Activated naive CD4-positive, alpha-beta T cell treated with anti-CD3 and anti-CD28 coated beads, Interleukin-2, amount 50 U/mL, for 16 hours (primary cell): ENCODE data around the gene S100B.
"Not testable (repeated sequence)": the region's sequence is repeated elsewhere in the genome, so short reads cannot be mapped to it uniquely, and the experiment has no call there.

Source experiments
- DNase-seq: peaks from one replicate; pipeline ENCODE4 v3.0.0-alpha.2; 2020

S100B gene

GRCh38 chr21:46598581-46599572, 6.0 kb downstream of the S100B start:
- DNase-seq, result no peak

GRCh38 chr21:46597896-46598343, 7.0 kb downstream of the S100B start:
- DNase-seq, result no peak

DNA sequence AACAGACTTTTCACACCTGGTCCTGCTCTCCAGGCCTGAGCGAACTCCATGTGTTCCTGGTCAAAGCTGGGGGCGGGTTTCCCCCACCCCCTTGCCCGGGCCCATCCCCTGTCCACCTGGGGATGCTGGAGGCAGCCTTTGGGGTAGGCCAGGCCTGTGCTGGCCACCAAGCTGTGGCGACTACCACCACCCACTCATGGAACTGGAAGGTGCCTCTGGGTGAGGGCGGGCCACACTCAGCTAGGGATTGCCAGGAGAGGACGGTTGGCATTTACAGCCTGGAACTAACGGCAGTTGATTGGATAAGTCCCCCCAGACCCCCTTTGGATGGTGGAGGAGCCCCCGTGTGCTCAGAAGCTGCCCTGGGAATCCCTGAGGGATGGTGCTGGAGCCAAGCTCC, 7.9 kb downstream of the S100B start:
- DNase-seq, result no peak

DNA sequence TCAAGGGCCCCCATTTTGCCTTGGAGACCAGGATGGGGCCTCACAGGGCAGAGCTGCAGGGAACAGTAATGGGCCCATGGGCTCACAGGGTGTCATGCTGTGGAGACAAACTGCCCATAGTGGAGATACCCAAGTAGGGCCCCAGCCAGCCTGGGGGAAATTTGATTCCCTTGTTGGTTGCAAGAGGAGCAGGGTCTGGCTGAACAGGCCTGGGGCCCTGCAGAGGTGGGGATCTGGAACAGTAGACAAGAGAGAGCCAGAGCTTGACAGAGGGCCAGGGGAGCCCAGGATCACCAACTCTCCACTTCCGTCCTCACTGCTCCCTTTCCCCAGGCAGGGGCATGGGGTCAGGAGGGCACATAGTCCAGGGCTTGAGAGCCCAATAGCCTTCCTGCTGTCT, 8.7 kb downstream of the S100B start:
- no peak for DNase-seq

GRCh38 chr21:46594276-46594675, 10.6 kb downstream of the S100B start:
- no peak for DNase-seq

DNA sequence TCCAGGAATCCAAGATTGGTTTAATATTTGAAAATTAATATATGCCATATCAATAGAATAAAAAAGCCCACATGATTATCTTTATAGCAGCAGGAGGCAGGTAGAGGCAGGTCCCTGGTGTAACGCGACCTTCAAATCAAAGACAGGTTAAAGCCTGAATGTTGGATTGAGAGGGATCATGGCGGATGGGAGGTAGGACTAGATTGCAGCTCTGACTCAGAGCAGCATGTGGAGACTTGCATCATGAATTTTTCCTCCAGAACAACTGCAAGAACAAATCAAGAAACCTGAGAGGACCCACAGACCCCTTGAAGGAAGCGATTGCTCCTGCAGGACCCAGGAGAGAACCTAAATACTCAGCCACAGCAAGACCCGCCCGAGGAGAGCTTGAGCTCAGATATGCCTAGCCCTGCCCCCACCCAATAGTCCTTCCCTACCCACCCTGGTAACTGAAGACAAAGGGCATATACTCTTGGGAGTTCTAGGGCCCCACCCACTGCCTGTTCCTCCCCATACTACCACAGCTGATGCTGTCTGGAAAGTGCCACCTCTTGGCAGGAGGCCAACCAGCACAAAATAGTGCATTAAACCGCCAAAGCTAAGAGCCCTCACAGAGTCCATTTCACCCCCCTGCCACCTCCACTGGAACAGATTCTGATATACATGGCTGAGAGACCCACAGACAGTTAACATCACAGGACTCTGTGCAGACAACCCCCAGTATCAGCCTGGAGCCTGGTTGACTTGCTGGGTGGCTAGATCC, 19.5 kb downstream of the S100B start:
- no peak for DNase-seq

GRCh38 chr21:46581780-46582307, 23.0 kb downstream of the S100B start:
- DNase-seq, result no peak

DNA sequence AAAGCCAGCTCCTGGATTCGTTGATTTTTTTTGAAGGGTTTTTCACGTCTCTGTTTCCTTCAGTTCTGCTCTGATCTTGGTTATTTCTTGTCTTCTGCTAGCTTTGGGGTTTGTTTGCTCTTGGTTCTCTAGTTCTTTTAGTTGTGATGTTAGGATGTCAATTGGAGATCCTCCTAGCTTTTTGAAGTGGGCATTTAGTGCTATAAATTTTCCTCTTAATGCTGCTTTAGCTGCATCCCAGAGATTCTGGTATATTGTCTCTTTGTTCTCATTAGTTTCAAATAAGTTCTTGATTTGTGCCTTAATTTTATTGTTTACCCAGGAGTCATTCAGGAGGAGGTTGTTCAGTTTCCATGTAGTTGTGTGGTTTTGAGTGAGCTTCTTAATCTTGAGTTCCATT, 25.5 kb downstream of the S100B start:
- DNase-seq, result not testable (repeated sequence)

GRCh38 chr21:46577786-46578185, 27.1 kb downstream of the S100B start:
- DNase-seq, result not testable (repeated sequence)

- DNase-seq, result no peak
Observed at GRCh38 chr21:46572850-46573249, 32.0 kb downstream of the S100B start.

- DNase-seq, result no peak
Observed at GRCh38 chr21:46570631-46571030, 34.3 kb downstream of the S100B start.

DNA sequence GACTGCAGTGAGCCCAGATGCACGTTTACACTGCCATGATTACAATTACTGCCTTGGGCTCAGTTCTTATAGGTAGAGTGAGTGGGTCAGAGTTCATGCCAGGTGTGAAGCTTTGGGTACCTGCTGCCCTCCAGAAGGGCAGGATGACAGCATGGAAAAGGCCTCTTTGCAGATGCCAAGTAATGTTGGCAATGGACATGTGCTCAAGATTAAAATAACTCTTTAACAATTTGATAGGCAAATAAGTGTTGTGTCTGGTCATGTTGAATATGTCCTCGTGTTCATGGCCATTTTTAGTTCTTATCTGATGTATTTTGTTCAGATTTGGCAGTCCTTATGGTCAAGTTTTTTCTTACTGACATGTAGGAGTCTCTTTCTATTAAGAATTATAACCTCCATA, 34.8 kb downstream of the S100B start:
- no peak for DNase-seq

DNA sequence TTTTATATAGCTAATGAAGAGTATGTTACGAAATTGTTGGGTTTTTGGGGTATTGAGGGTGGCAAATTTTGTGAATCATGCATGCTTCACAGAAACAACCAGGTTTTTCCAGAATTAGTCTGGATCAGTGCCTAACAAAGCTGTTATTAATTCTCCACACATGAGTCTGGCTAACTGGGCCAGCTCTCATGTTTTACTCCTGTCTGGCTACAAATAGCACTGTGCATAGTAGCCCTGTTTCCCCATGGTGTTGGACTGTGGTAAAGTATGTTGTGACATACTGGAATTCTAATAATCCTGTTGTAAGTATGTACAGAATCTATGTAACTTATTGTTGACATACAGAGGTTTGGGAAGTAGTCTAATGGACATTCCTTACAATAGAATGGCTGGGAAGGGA, 35.8 kb downstream of the S100B start:
- no peak for DNase-seq

GRCh38 chr21:46568562-46568961, 36.3 kb downstream of the S100B start:
- no peak for DNase-seq

- no peak for DNase-seq
Observed at GRCh38 chr21:46567348-46567747, 37.5 kb downstream of the S100B start.

- DNase-seq, result no peak
Observed at GRCh38 chr21:46564391-46564790, 40.5 kb downstream of the S100B start.

DNA sequence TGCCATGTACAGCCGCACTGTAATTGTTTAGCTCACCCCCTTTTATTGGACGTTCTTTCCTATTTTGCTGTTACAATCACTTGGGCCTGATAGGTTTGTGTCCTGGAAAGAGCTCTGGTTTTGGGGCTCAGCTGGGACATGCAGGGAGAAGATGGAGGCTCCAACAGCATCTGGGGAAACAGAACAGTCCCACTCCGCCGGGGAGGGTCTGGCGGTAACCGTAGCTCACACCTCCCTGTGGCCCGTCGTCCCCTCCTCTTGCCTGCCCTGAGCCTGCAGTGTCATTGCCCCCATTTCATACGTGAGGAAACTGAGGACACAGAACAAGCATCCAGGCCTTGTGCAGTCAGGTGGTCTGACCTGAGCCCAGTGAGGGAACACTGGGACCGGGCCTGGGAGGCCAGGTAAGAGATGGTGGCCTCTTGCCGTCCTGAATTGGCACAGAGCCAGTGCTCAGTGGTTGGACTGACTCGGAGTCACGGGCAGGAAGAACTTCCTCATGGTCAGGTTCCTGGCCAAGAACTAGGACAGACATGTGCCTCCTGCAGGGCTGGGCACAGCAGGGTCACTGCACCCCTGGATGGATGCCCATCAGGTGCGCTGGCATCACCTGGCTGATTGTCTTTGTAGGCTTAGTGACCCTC, 41.8 kb downstream of the S100B start:
- DNase-seq, result no peak

- no peak for DNase-seq
Observed at GRCh38 chr21:46562472-46562871, 42.4 kb downstream of the S100B start.

GRCh38 chr21:46561445-46562090, 43.3 kb downstream of the S100B start:
- DNase-seq, result no peak

DNA sequence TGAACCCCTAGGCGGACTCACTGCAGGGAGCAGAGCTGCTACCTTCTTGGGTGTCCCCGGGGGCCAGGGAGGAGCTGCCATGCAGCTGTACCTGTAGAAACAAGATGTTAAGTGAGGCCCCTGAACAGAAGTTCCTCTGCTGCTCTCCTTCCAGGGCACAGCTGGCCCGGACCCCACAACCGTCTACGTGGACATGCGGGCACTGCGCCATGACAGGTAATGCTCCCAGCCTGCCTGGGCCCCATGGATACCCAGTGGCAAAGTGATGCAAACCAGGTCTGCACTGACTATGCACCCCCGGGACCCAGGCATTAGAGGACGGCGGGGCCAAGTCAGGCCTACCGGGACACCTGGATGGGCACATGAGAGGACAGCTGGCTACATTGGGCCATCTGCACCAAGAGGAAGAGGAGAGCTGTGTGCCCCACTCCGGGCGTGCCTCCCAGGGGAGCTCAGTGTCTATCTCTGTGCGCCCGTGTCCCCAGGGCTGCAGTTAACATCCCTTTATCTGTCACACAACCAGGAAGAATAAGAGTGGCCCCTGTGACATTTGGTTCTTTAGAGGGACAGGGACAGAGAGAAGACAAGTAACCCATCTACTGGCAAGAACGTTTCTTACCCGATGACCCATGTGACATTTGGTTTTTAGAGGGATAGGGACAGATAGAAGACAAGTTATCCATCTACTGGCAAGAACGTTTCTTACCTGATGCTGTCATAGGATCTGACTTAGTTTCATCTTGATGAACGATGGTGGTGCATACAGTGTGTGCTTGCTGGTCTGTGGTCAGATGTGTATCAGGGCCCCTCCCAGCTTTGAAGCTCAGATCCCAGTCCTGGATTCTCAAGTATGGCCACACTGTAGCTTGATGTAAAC, 44.1 kb downstream of the S100B start:
- DNase-seq, result no peak

- DNase-seq, result peak; percentile 70
Observed at GRCh38 chr21:46559291-46559983, 45.4 kb downstream of the S100B start.
